HG03025 (cell line): ENCODE data around the gene COLEC11.
"Not testable (repeated sequence)": the region's sequence is repeated elsewhere in the genome, so short reads cannot be mapped to it uniquely, and the experiment has no call there.

Source experiments
- ATAC-seq: cut with Tn5 transposase; IDR thresholded peaks from one replicate; pipeline ENCODE4 v1.9.1; 2021; ENCODE audit warnings: mild to moderate bottlenecking, moderate library complexity; ENCODE audit not compliant: unreplicated experiment, low FRiP score

The COLEC11 gene

DNA sequence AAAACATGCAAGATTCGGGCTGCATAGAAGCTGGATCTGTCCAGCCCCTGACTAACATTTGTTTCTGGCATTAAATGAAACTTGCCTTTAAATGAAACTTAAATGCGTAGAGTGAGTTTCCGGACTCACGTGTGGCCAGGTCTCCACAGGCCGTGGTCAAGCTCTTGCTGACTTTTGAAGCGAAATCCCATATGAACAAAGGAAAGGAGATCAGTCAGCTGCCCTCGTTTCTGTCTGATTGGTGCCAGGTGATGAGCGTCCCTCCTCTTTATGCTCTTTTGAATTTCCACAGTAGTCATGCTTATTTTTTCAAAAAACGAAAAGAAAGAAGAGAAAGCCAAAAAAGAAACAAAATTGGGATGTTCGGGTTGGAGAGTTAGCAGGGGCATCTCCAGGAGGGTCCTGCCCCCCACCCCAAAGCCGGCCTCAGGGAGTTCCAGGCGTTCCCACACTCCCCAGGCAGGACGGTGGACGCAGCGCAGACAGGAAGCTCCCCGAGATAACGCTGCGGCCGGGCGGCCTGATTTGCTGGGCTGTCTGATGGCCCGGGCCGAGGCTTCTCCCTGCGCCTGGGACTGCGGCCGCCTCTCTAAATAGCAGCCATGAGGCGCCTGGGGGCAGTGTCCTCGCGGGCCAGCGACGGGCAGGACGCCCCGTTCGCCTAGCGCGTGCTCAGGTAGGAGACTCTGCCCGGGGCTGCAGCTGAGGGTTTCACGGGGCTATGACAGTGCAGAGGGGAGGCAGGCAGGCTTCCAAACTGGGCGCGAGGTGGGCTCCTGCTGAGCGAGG, at the start of gene COLEC11:
TSS of gene COLEC11 (plus strand) at position 620 of the 789 bp plus-strand sequence. CDS start 9,229 bp downstream, outside the sequence.
- no peak for ATAC-seq

GRCh38 chr2:3545788-3546478, 49.0 kb upstream of the COLEC11 start:
- no peak for ATAC-seq

- ATAC-seq: no peak
Measured at GRCh38 chr2:3547915-3548314, 47.0 kb upstream of the COLEC11 start.

DNA sequence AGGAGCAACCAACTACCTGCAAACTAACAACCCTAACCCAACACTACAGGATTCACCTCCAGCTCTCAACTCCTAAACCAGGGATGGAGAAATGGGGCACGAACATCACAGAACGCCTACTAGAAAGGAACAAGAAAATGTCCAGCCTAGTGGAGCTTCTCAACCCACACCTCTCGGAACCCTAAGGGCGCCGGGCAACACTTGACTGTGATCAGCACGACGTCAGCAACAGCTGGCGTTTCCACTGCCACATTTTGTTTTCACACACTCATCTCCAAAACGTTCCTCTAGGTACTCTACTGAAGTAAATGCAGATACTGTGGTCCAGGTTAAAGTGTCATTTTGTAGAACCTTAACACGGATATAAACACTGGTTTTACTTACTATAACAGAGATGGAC, 41.0 kb upstream of the COLEC11 start:
- no peak for ATAC-seq

- peak; percentile 38 for ATAC-seq
Measured at GRCh38 chr2:3557639-3558204, 37.2 kb upstream of the COLEC11 start.

DNA sequence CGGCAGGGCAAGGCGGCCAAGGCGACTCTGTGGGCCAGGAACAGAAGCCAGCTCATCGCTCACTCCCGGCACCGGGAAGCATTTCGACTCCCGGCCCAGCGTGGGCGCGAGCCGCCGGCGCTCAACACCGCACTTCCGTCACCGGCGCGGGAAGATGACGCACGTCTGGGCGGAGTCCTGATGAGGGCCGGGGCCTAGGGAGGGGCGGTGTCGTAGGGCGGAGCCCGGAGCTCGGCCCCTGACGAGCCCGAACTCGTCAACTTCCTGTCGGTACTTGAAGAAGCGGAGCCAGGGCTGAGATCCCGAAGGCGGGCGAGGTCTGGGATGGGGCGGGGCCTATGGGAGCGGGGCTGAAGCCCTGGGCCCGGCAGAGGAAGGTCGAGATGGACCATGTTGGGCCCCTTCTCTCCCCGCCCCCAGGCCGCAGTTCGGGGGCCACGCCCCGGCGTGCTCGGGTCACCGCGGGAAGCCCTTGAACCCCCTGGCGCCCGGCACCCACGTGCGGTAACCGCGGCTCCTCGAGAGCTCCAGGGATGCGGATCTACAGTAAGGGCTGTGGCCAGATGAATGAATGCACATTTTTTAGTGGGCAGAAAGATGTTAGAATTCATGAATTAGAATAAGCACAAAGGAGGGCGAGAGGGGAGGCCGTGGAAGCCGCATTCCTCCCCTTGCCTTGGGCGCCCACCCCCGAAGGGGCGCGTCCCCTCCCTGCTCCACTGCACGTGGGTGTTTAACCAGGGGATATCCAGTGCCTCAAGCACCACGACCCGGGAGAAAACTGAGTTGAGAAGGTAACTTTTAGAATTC, 36.5 kb upstream of the COLEC11 start, which contains the start of gene RNASEH1:
TSS of gene RNASEH1 (minus strand) at position 129 of the 810 bp plus-strand sequence. CDS start at position 56, 73 bp downstream.
- peak; percentile 92 for ATAC-seq

DNA sequence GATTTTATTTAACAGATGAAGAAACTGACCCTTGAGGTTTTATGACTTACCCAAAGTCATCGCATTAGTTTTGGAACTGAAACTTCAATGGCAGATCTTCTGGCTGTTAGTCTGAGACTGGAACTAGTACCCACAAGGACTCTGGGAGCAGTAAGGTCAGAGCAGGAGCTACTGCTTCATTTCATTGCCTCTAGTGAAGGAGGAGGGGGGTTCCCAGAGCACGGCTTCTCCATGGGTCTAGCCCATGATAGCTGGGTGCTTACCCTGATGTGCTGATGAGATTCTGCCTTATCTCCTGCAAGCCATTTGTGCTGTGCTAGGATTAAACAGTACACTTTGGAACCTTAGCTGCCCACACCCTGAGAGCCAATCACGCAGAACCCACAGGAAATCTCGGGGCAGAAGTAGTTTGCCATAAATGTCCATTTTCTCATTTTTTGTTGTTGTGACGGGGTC, 31.4 kb upstream of the COLEC11 start:
- peak; percentile 55 for ATAC-seq

DNA sequence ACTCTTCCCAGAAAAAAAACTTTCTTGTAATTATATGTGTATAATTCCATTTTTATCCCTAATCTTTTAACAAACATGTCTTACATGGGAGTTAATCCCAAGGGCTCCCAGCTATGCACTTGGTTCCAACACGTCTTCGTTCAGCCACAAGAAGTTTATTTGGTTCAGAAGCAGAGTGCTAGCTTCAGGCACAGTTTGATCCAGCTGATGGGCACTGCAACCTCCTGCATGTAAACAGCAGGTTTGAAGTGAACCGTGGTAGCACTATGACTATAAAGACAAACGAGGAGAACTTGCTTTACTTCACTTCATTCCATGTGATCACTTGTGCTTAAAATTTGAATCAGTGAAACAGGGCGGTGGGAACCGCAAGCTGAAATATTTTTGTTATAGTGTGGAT, 29.8 kb upstream of the COLEC11 start:
- no peak for ATAC-seq

- no peak for ATAC-seq
Measured at GRCh38 chr2:3566806-3567205, 28.1 kb upstream of the COLEC11 start.

DNA sequence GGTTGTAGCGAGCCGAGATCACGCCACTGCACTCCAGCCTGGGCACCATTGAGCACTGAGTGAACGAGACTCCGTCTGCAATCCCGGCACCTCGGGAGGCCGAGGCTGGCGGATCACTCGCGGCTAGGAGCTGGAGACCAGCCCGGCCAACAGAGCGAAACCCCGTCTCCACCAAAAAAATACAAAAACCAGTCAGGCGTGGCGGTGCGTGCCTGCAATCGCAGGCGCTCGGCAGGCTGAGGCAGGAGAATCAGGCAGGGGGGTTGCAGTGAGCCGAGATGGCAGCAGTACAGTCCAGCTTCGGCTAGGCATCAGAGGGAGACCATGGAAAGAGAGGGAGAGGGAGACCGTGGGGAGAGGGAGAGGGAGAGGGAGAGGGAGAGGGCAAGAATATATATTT, 25.3 kb upstream of the COLEC11 start:
- ATAC-seq: not testable (repeated sequence)

DNA sequence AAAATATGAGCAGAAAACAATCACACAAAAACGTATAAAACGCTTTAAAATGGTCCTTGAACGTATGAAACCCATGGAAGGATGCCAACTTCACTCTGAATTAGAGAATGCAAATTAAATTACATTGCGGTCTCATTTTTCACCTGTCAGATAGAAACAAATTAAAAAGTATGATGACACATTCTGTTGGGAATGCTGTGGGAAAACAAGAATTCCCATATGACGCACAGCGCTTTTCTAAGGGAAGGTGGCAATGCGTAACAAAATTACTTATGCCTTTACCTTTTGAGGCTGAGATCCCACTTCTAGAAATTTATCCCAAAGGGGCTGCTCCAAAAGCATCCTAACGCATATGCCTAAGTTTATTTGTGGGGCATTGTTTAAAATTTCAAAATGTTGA, 23.6 kb upstream of the COLEC11 start:
- no peak for ATAC-seq

DNA sequence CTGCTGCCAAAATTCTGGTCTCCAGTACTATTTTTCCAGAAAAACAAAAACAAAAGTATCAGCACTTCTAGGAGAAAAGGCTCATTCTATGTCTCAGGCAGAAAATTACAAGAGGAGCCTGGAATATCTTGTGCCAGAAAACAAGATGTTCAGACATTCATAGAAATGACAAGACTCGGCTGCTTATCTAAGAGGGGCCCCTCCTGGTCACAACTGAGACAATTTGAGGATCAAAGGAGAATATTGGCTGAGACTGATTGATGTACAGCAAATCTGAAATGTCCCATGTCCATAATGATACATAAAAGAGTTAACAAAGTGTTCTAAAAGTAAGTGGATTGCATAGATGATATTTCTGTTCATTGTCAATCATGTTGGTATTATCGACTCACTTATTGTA, 22.3 kb upstream of the COLEC11 start:
- no peak for ATAC-seq

GRCh38 chr2:3574155-3574554, 20.8 kb upstream of the COLEC11 start:
- no peak for ATAC-seq

DNA sequence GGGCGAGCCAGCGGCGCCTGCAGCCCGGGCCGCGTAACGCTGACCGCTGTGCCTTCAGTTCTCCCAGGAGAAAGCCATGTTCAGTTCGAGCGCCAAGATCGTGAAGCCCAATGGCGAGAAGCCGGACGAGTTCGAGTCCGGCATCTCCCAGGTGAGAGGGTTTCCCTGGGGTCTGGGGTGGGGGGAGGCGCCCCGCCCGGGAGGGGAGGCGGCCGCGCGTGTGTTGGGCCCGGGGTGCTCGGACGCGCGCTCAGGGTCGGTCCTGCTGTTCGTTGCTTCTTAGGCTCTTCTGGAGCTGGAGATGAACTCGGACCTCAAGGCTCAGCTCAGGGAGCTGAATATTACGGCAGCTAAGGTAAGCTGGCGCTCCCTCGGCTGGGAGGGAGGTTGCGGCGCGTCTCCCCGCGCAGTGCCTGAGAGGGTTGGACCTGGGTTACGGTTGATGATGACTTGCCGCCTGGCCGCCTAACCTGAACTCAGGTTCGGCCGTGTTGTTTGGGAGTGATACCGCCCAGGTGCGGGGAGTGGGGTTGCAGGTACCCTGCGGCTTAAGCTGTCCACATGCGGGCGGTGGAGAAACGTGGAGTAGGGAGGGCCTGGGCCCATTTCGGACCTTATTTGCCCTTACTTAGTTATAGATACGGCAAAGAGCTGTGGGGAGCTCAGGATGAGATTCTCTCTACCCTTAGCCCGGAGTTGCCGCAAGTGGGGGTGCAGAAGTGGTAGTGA, 19.2 kb upstream of the COLEC11 start:
- peak; percentile 31 for ATAC-seq

- ATAC-seq: not testable (repeated sequence)
Measured at GRCh38 chr2:3576263-3576630, 18.7 kb upstream of the COLEC11 start.

- no peak for ATAC-seq
Measured at GRCh38 chr2:3578987-3579386, 15.9 kb upstream of the COLEC11 start.

DNA sequence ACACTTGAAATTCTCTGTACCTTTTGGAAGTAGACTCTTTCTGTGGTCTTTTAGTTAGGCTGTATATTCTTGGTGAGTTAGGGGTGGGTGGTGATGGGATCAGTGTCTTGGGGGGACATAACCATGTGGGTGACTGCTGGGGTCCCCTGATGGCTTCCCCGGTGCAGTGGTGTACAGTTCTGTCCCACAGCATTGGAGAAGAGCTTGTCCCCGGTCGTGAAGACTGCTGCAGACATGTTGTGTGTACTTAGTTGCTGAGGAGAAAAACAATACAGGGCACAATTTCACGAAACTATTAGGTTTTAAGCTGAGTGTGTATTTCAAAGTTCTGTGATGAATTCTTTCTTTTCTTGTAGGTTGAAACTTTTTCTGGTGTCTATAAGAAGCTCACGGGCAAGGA, 14.5 kb upstream of the COLEC11 start:
- ATAC-seq: no peak

DNA sequence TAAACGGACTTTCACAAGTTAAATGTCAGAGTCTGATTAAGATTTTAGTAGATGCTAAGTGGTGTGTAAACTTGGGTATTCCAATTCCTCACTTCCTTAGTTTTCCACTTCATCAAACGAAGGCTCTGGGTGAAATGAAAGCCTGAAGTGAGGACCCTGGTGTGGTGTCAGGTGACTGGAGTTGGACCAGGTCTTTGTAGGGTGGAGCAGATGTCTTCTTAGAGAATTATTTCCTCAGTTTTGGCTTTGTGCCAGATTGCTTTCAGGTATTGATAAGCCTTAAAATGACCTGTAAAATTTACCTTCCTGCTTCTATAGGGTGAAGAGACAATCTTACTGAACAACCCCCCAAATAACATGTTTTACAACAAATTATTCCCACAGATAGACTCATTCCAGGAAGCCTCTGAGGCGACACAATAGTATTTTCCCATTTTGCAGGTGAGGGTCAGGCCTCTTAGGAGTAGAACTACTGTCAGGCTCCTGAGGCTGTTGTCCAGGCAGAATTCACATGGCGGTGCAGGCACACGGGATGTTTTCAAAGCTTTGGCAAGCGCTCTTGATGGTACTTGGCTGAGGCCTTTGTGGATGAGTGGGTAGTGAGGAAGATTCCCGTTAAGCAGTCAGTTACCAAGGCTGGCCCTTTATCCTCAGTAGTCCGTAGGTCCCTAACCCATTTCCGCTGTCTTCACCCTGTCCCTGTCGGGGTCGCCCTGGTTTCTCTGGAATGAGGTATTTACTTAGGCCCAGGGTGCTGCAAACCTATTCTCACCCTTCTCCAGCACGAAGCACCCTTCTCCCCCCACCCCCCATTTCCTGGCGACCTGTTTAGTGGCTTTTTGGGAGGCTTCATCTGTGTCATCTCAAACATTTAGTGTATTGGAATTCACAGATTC, 13.3 kb upstream of the COLEC11 start:
- no peak for ATAC-seq

GRCh38 chr2:3584076-3584475, 10.8 kb upstream of the COLEC11 start:
- no peak for ATAC-seq
